ENCODE data around the gene RAC3. TPM values are rescaled to one million over a fixed set of nuclear protein-coding genes. Genes with fewer than 3 reads are reported as not detected.
A peak's percentile ranks its signal among the peaks of the same experiment; 100 is the strongest.

The RAC3 gene
- total RNA-seq, 1 donor from 2014 or later: 9.0 TPM

DNA sequence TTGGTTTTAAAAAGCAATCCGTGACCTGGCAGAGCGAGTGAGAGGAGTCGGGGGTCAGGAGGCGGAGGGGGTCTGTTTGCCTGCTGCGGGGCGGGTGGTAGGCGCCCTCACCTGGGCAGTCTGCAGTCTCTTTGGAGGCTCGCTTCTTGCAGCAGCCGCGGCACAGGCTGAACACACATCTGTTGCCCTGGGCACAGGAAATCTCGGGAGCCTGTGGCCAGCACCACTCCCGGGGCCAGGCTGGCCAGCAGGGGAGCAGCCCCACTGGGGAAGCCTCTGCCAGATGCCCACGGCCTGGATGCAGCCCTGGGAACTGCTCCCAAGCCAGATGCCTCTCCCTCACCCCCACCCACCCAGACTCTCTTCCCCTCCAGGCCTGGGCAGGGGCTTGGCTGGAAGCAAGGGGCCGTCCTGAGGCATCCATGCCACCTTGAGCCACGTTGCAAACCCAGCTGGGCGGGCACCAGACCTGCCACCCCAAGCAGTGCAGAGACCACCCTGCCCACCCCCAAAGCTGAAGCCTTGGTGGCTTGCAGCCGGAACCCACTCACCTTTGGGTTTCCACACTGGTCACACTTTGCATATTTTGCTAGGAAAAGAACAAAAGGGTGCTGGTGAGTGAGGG lies 26.9 kb downstream of the RAC3 start:
- no peak for DNase-seq

DNA sequence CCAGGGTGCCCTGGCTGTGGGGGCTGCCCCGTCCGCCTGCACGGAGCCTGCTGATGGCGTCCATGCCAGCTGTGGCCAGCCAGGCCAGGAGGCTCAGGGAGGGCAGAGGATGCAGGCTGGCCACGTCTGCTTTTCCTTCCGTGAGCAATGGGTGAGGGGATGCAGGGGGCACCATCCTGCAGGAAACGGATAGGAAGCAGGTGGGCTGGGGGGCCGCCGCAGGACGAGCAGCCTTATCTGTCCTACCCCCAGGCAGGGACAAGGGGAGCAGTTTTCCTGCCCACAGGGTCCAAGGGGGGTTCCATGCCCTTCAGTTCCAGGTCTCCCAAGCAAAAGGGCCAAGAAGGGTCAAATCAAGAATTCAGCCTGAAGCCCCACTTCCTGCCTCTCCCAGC lies 27.4 kb downstream of the RAC3 start:
- DNase-seq: no peak

DNA sequence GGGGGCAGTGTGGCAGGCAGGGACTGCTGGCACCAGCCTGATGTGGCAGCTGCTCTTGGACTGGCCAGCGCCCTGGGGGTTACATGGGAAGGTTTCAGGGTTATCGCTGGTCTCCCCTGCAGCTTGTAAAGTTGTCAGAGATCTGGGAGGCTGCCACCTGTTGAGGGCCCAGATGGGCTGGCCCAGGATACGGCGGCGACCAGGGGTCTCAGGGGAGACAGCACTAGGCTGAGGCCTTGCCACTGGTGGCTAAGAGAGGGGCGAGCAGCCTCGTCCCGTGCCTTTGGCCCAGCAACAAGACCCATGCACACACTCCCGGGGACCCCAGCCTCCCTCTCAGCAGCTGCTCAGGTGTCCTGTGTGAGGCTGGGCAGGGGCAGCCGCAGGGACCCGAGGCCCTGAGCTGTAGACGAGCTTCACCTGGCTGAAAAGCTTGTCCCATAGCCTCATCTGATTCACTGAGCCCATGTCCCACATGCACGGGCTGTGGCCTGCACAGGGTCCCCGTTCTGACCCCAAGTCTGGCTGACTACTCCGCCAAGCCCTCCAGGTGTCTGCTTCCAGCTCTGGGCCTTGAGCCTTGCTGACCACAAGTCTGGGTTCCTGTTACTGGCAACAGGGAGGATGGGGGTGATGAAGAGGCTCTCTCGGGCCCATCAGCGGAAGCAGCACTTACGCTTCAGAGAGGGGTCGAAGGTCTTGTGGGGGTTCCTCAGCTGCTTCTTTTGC lies 28.0 kb downstream of the RAC3 start:
- DNase-seq: no peak

DNA sequence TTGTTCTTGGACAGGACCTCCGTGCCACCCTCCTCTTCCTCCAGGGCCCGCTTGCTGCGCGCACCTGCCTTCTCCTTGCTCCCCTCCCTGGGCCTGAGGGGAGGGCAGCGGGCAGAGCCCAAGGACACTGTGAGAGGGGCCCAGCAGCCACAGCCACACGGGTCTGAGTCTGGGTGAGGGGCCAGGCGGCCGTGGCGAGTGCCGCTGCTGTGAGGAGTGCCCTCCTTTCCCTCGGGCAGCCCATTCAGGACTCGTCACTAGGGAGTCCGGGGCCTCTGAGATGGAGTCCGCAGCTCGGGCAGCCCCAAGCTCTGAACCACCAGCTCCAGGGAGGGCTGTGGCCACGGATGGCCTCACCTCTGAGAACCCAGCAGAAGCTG lies 28.5 kb downstream of the RAC3 start:
- no peak for DNase-seq

DNA sequence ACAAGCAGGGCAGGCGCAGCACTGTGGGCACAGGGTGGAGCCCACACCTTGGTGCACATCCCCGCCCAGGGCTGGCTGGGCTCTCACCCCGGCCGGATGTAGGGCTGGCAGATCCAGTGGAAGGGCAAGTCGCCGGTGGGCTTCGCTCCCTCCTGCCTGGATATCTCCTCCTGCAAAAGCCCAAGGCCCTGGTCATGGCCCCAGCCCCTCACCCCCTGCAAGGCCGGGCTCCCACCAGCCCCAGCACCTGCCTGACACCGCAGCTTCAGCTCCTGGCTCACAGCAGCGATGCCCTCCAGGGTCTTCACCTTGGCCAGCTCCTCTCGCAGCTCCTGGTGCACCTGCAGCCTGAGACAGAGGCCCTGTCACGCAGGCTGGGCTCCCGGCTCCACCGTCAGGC lies 29.1 kb downstream of the RAC3 start:
- no peak for DNase-seq

DNA sequence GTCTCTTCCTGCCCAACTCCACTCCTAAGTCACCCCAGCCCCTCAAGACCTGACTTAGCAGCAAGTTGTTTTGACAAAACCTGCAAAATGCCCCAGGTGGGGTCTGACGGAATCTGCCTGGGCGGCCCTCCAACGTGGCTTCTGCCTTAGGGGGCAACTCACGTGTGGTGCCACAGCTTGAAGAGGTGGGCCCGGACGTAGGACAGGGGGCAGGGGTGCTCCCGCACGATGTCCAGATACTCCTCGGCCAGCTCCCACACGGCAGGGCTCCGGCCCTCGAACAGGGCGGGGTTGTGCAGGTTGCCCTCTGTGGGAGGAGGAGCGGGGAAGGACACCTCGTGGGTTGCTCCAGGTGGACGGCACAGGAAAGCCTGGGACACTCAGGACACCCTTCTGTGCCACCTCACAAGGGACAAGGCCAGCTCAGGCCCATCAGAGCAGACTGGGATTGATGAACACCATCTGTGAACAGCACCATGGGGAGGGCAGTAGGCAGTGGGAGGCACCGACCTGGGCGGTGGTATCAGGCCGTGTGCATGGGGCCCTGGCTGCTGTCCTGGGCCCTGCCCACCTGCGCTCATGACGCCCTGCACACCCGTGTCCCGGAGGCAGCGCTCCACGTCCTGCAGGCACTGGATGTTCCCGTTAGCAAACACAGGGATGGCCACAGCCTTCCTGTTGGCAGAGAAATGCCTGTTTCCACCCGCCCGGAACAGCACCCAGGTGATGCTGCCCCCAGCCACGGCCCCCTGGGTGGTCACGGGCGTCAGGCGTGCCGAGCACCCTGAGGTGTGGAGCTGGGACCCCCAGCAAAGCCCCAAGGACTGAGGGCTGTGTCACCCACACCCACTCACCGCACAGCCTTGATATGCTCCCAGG lies 29.8 kb downstream of the RAC3 start:
- DNase-seq: no peak

DNA sequence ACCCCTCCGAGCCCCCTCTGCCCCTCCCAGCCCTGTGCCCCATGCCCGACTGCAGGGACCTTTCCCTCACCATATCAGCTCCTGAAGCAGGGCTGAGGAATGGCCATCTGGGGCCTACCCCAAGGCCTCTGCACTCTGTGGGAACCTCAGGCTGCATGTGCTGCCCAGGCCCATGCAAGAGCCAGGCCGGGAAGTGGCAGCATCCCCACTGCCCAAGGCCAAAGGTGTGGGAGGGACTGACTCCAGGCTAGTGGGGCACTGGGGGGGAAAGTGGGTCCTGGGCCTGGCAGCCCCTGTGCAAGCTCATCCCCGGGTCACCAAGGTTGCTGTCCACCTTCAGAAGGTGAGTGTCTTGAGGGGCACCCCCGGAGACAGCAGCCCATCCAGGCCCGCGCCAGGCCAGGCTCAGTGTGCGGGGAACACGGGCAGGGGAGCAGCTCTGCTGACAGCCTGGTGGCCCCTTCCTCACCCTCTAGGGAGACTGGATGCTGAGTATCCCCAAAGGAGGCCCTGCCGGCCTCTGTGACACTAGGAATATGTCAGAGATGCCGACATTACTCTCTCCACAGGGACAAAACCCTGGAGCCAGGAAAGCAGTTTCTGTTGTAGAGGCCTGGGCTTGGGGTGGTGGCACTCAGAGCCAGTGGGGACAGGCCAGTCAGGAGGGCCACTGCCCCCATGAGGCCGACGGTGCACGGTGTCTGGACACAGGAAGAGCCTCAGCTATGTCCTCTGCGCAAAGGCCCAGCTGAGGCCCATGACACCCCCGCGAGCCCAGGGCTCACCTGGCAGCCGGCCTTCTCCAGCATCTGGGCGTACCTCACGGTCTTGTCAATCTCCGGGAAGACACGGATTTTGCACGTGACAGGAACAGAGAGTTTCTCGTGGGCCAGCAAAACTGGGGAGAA lies 30.9 kb downstream of the RAC3 start:
- no peak for DNase-seq

DNA sequence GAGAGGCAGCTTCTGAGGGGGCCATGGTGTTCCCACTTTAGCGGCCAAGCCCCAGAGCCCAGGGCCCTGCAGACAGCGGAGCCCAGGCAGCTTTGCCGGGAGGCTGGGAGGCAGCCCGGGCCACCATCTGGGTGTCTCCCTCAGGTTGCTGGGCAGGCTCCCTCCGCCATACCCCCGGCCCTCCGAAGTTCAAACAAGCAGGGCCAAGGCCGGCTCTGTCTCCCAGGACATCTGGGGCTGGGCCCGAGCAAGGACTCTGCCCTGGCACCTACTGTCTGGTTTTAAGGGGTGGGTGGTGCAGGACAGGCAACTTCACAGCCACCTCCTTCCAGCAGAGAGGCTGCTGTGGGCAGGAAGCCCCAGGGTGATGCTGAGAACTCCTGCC lies 31.5 kb downstream of the RAC3 start:
- no peak for DNase-seq

DNA sequence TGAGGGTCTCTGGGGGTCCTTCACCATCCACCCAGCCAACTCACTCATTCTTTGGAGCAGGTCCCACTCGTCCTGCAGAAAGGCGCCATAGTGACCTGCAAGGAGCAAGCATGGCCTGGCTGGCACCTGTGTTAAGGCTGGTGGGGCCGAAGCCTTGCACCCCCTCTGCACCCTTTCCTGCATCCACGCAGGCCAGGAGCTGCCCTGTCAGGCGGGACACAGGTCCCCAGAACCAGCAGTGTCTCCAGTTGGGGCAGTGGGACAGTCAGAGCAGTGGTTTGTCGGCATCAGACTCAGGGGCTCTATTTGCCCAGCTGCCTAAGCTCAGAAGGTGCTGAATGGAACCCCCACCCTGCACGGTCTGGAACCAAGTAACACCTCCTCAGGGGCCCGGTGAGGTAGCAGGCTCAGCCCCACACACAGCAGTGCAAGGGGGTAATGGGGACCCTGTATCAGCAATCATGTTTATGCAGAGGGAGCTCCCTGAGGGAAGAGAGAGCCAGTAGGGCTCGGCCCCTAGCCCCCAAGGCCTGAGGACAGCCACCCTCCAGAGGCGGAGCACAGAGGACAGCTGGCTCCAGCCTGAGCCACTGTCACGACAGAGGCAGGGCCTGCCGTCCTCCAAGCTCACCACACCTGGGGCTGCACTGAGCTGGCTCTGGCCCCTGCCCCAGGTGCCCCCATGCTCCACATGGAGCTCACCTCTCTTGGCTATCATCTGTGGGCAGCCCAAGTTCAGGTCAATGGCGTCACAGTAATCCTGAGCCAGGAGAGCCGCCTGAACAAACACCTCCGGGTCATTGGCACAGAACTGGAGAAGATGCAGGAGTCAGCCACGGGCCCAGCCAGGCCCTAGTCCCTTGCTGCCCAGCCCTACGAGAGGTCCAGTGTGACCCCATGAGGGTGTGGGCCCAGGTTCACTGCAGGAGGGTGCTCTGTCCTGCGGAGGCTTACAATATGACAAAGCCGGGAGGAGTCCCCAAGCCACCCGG lies 32.2 kb downstream of the RAC3 start:
- DNase-seq: no peak

DNA sequence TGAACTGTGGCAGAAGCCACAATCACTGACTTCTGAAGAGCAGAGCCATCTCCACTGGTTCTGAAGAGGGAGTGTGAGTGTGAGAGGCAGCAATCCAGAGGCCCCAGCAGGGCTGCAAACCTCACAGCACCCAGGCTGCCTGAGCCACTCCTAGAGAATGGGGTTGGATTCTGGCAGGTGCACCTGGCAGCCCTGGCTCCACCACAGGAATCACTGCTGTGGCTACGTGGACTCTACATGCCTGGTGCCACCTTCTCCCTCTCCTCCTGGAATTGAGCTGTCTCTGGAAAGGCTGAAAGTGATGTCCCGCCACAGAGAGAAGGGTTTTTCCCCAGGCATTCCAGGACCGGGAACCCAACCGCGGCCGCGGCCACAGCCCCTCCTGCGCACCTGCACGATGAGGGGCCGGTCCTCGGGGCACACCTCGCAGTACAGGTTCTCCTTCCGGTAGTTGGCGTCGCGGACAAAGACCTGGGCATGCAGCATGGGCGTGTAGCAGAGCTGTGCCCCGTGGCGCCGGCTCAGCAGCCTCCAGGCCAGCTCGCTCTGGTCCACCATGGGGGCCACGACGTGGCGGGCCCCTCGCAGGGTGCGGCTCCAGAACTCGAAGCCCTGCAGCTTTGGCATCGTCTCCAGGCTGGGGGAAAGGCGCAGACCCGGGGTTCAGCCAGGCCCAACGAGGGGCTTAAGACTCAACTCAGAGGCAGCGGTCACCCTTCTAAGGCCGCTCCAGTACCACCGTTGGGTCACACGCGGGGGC lies 33.1 kb downstream of the RAC3 start:
- DNase-seq: no peak

DNA sequence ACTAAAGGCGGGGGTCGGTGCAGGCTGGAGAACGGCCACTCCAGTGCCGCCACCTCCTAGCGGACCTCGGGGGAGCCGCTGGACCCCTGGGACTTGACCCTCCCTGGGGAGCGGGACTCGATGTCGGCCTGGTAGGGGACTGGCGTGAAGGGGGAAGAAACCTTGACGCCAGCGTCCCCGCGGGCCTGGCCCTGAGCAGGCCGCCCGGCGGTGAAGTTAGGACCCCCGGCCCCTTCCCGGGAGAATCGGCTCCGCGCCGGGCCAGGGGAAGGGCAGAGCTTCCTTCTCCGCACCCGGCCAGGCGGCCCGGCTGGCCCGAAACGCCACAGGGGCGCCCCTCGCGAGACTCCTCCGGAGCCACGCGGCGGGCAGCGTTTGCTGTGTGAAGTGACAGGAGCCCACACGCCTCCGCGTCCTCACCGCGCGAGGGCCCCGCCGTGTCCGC lies 33.7 kb downstream of the RAC3 start:
- DNase-seq: peak; percentile 61

DNA sequence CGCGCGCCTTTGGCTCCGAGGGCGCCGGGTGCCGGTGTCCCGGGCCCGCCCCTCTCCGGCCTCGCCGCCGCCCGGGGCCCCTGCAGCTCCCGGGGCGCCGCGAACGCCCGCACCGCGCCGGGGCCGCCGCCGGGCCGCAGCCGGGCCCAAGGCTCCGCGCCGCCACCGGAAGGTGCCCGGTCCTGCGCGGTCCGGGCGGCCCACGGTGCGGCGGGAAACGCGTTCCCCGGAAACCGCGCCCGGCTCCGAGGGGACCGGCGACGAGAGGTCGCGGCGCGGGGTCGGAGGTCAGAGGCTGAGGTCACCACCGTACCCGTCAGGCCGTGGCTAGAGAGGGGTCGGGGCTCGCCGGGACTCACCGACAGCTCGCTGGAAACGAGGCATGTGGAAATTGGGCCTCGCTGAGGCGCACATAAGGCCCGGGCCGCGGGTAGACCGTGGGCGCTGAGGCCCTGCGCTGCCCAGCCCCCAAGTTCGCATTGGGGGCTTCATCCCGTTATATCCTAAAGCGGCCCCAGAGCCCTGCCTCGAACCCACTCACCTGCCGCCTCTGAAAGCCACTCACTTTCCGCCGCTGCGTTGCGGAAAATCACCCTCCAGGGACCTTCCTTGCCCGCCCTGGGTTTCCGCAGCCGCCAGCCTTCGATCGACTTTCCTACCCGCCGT lies 34.3 kb downstream of the RAC3 start, which contains the start of gene DUS1L:
Gene DUS1L, minus strand, starts transcription at position 167 of the 666 bp plus-strand sequence. CDS start 745 bp downstream, outside the sequence.
- DNase-seq: peak; percentile 67

DNA sequence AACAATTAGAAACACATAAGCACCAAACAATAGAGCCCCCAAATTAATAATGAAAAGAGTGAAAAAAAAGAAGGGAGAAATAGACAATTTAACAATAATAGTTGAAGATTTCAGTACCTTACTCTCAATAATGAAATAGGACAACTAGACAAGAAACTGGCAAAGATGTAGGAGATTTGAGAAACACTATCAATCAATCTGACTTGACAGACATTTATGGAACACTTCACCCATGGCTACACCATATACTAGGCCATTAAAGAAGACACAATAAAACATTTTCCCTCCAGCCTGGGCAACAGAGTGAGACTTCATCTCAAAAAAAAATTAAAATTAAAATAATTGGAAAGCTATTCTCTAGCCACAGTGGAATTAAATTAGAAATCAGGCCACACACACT lies 39.1 kb downstream of the RAC3 start:
- no peak for DNase-seq

DNA sequence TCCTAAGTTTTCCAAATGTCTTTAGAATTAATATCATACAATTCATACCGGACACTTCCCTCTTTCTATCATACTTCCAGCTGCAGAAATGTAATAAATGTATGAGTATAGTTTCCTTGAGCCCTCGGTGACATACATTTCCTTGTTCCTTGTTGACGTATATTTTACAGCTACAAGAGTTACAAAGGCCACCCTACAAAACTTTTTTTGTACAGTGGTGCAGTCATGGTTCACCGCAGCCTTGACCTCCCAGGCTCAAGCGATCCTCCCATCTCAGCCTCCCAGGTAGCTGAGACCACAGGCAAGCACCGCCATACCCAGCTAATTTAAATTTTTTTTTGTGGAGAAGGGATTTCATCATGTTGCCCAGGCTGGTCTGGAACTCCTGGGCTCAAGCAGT lies 41.3 kb downstream of the RAC3 start:
- DNase-seq: no peak

DNA sequence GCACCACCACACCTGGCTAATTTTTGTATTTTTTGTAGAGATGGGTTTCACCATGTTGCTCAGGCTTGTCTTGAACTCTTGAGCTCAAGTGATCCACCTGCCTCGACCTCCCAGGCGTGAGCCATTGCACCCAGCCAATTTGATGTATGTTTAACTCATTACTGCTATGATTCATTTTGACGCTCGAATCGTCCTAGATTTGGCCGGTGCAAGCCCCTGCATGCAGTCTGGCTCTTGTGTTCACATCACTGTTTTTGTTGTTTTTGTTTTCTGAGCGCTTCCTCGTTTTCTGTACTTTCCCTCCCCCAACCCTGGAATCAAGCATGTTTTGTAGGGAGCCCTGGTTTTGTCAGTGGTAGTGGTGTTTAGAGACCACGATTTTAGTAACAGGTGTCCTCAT lies 42.0 kb downstream of the RAC3 start:
- DNase-seq: no peak

DNA sequence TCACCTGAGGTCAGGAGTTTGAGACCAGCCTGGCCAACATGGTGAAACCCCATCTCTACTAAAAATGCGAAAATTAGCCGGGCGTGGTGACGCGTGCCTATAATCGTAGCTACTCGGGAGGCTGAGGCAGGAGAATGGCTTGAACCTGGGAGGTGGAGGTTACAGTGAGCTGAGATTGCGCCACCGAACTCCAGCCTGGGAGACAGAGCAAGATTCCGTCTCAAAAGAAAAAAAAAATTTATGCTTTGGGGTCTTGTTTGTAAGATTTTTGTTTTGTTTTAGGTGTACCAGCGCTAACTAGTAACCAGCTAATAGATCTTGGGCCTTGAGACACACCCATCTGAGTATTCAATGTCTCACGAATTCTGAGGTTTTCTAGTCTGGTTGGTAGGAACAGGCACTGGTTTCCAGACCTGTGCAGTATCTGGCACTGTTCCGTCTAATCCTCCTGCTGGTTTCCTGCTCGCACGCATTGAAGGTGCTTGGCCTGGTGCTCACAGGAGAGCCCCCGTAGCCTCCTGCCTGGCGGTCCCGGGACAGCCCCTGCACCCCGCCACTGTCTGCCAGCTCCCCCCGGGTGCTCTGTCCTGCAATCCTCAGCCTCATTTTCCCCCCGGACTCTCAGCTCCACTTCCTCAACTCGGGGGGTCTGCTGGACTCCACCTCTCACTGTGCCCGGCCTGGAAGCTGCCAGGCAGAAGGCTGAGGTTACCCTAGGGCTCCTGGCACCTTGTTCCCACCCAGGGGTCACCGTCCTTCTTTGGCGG lies 44.7 kb downstream of the RAC3 start:
- no peak for DNase-seq

DNA sequence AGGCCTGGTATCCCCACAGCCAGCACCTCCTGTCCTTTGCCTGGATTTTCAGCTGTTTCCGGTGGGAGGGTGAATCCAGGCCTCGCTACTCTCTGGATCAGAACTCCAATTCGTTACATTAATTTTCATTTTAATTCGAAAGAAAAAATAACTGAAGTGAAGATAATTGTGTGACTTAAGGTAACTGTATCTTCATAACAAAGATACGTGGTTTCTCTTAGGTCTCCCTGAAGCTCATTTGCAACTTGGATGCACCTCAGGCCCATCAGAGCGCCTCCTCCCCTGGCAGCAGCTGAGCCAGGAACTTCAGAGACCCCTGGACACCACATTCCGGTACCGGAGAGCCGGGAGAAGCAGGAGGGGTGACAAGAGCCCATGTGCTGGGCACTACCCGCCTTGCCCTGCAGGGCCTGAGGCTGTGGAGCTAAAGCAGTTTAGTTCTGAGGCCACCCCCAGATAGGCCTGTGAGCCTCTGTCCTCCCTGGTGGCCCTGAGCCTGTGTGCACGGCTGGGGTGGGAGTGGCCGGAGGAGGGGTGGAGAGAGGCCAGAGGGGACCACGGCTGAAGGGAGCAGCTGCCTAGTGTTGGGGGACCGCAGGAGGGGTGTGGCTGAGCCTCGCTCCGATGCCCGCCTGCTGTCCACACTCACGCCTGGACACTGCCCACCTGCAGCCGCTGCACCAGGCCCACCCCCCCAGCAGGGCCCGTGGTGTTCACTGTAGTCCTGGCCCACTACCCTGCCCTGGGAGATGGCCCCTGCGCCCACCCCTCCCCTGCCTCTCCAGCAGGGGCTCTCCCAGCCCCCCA lies 45.5 kb downstream of the RAC3 start:
- no peak for DNase-seq
